ENCODE results near the gene DENND1A.

Gene DENND1A

GRCh38 chr9:123417289-123418051, 512.5 kb downstream of the DENND1A start:
- in situ Hi-C loops (cut with MboI; ENCODE audit: low sequenced_read_pairs, unreplicated experiment): no loop called here
- no peak for TF ChIP-seq CTCF (IDR thresholded peaks at IDR 0.05; ENCODE audit: borderline replicate concordance, control extremely low read depth, extremely low read depth, insufficient read depth, missing control alignments)
- DNase-seq (ENCODE audit: low spot score): no peak

GRCh38 chr9:123416176-123416575, 513.8 kb downstream of the DENND1A start:
- DNase-seq (ENCODE audit: low spot score): no peak
- in situ Hi-C loops (cut with MboI; ENCODE audit: low sequenced_read_pairs, unreplicated experiment): no loop called here
- no peak for TF ChIP-seq CTCF (IDR thresholded peaks at IDR 0.05; ENCODE audit: borderline replicate concordance, control extremely low read depth, extremely low read depth, insufficient read depth, missing control alignments)

- in situ Hi-C loops (cut with MboI; ENCODE audit: low sequenced_read_pairs, unreplicated experiment): no loop called here
- DNase-seq (ENCODE audit: low spot score): no peak
- TF ChIP-seq CTCF (IDR thresholded peaks at IDR 0.05; ENCODE audit: borderline replicate concordance, control extremely low read depth, extremely low read depth, insufficient read depth, missing control alignments): no peak
These were observed 514.7 kb downstream of the DENND1A start for GRCh38 chr9:123414936-123415930.

GRCh38 chr9:123414204-123414603, 515.7 kb downstream of the DENND1A start:
- DNase-seq (ENCODE audit: low spot score): no peak
- in situ Hi-C loops (cut with MboI; ENCODE audit: low sequenced_read_pairs, unreplicated experiment): no loop called here
- TF ChIP-seq CTCF (IDR thresholded peaks at IDR 0.05; ENCODE audit: borderline replicate concordance, control extremely low read depth, extremely low read depth, insufficient read depth, missing control alignments): no peak

- in situ Hi-C loops (cut with MboI; ENCODE audit: low sequenced_read_pairs, unreplicated experiment): no loop called here
- DNase-seq (ENCODE audit: low spot score): no peak
- TF ChIP-seq CTCF (IDR thresholded peaks at IDR 0.05; ENCODE audit: borderline replicate concordance, control extremely low read depth, extremely low read depth, insufficient read depth, missing control alignments): no peak
These were observed 517.6 kb downstream of the DENND1A start for GRCh38 chr9:123412171-123412820.

- DNase-seq (ENCODE audit: low spot score): no peak
- TF ChIP-seq CTCF (IDR thresholded peaks at IDR 0.05; ENCODE audit: borderline replicate concordance, control extremely low read depth, extremely low read depth, insufficient read depth, missing control alignments): no peak
- in situ Hi-C loops (cut with MboI; ENCODE audit: low sequenced_read_pairs, unreplicated experiment): no loop called here
These were observed 518.3 kb downstream of the DENND1A start for GRCh38 chr9:123411636-123412035.
